CD4-positive, alpha-beta T cell (primary cell): ENCODE measurements around the gene FIG4. TPM values are rescaled to one million over a fixed set of nuclear protein-coding genes. Genes with fewer than 3 reads are reported as not detected.
"Not testable (repeated sequence)": the region's sequence is repeated elsewhere in the genome, so short reads cannot be mapped to it uniquely, and the experiment has no call there.

ENCODE experiments used
- ATAC-seq: fragments of 200-7000 bp; cut with Tn5 transposase; one replicate; pipeline ENCODE4 v1.10.0; 2022; ENCODE audit warnings: mild to moderate bottlenecking; ENCODE audit not compliant: poor library complexity
- CTCF ChIA-PET: fragments of 350-600 bp; sonication (Branson Sonifier 250); formaldehyde crosslinking; loops from one replicate; lab custom pipeline; 2021; ENCODE audit warnings: antibody characterized with exemption, inconsistent platforms; lab: Charles Lee
- POLR2A ChIA-PET: fragments of 350-600 bp; sonication (Branson Sonifier 250); formaldehyde crosslinking; loops from one replicate; lab custom pipeline; 2021; ENCODE audit warnings: antibody characterized with exemption, inconsistent platforms; lab: Charles Lee
- DNase-seq, 14 experiments: peaks; one replicate each; pipeline ENCODE4 v3.0.0-alpha.2; 2013 to 2020; ENCODE audit warnings: mixed read lengths in 2 of 14
- H3K27ac ChIP-seq, 2 donors: one replicate each; pipeline versions ENCODE4 v1.5.1 to v1.7.0; 2013; ENCODE audit warnings: low read length in 2 of 2, low read depth in 1 of 2, mild to moderate bottlenecking in 1 of 2
- H3K27me3 ChIP-seq, 2 experiments: 1 replicate in 1 of 2; 2 replicates in 1 of 2; pipeline versions ENCODE4 v1.6.1 to v1.7.0; 2013; ENCODE audit warnings: low read length in 2 of 2, control low read depth in 1 of 2, mild to moderate bottlenecking in 1 of 2, moderate library complexity in 1 of 2; ENCODE audit not compliant: insufficient read depth in 2 of 2, control insufficient read depth in 1 of 2
- H3K36me3 ChIP-seq: one replicate; pipeline ENCODE4 v1.6.1; 2013; ENCODE audit warnings: low read length, control low read depth; ENCODE audit not compliant: insufficient read depth
- H3K4me1 ChIP-seq: one replicate; pipeline ENCODE4 v1.6.1; 2013; ENCODE audit warnings: low read length, control low read depth; ENCODE audit not compliant: insufficient read depth
- H3K4me3 ChIP-seq: one replicate; pipeline ENCODE4 v1.5.1; 2013; ENCODE audit warnings: mild to moderate bottlenecking, low read length, moderate library complexity
- H3K9me3 ChIP-seq, 2 experiments: 1 replicate in 1 of 2; 2 replicates in 1 of 2; pipeline versions ENCODE4 v1.6.1 to v1.7.0; 2013; ENCODE audit warnings: low read length in 2 of 2, mild to moderate bottlenecking in 2 of 2, control low read depth in 1 of 2, moderate library complexity in 1 of 2; ENCODE audit not compliant: control insufficient read depth in 1 of 2, insufficient read depth in 1 of 2
- H3K27ac Mint-ChIP-seq: one replicate; pipeline ENCODE4 v1.8.0; 2020; ENCODE audit warnings: mixed read lengths
- H3K27me3 Mint-ChIP-seq: one replicate; pipeline ENCODE4 v1.8.0; 2021; ENCODE audit warnings: mixed read lengths
- H3K36me3 Mint-ChIP-seq: one replicate; pipeline ENCODE4 v1.8.0; 2021; ENCODE audit warnings: low read depth, mixed read lengths
- H3K4me1 Mint-ChIP-seq: one replicate; pipeline ENCODE4 v1.8.0; 2021; ENCODE audit warnings: low read depth, mixed read lengths
- H3K4me3 Mint-ChIP-seq: one replicate; pipeline ENCODE4 v1.8.0; 2020; ENCODE audit warnings: mild to moderate bottlenecking, mixed read lengths
- H3K9me3 Mint-ChIP-seq: one replicate; pipeline ENCODE4 v1.8.0; 2020; ENCODE audit warnings: mixed read lengths
- intact Hi-C, 2 experiments: fragments of 100-400 bp; cut with DNase I in 1 of 2; cut with micrococcal nuclease in 1 of 2; formaldehyde crosslinking; loops; one replicate each; pipeline versions ENCODE4 v1.15.1 to v1.9.0; 2023 to 2025; cut with DNase I, micrococcal nuclease
- total RNA-seq, 174 experiments: library from RNA in 2 of 174; stranded (reverse) in 2 of 174; gene quantifications; one replicate each; pipeline ENCODE4 v1.2.3 and lab custom pipeline; 2021 to 2026
- TF ChIP-seq, protein P1 (sequence below): fragments of 200-600 bp; IDR thresholded peaks from one replicate; pipeline ENCODE4 v1.8.0; 2022; ENCODE audit warnings: antibody characterized with exemption, mild to moderate bottlenecking

Gene FIG4
- total RNA-seq, 2 experiments from 2014 or later, result 3.3 to 4.0 TPM

DNA sequence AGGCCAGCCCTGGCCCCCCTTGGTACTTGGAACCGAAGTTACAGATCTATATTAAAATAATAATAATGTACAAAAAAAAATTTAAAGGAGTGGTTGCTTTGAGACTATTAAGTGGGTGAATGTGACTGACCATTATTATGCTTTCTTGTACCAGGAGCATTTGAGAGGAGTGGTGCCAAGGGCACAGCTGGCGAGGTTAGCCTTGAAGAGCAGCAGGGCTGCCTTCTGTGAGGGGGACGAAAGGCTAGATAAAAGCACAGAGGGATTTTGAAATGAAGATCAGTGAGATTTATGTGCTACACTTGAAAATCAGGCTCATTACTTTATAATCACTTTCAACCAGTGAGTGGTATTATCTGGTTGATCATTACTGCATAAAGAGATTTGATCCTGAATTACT is 48.6 kb downstream of the FIG4 start:
- Histone ChIP-seq H3K9me3 (no peaks in the 10 kb centered on the region), H3K4me3 (no peak overlapping the region), H3K36me3 (peaks cover 36% of the 10 kb centered on the region), H3K4me1 (no peaks in the 10 kb centered on the region), H3K27ac (no peak overlapping the region), H3K27me3 (no peaks in the 10 kb centered on the region)
- Mint-ChIP-seq H3K4me1 (no peaks in the 10 kb centered on the region), H3K9me3 (no peaks in the 10 kb centered on the region), H3K4me3 (no peak overlapping the region), H3K27ac (no peak overlapping the region), H3K36me3 (peaks cover 95% of the 10 kb centered on the region), H3K27me3 (no peaks in the 10 kb centered on the region)
- ATAC-seq (no peak), DNase-seq (no peak)
- ChIA-PET CTCF (no interaction called here), POLR2A (no interaction called here)
- intact Hi-C loops, result no loop called here
- TF ChIP-seq, protein P1, sequence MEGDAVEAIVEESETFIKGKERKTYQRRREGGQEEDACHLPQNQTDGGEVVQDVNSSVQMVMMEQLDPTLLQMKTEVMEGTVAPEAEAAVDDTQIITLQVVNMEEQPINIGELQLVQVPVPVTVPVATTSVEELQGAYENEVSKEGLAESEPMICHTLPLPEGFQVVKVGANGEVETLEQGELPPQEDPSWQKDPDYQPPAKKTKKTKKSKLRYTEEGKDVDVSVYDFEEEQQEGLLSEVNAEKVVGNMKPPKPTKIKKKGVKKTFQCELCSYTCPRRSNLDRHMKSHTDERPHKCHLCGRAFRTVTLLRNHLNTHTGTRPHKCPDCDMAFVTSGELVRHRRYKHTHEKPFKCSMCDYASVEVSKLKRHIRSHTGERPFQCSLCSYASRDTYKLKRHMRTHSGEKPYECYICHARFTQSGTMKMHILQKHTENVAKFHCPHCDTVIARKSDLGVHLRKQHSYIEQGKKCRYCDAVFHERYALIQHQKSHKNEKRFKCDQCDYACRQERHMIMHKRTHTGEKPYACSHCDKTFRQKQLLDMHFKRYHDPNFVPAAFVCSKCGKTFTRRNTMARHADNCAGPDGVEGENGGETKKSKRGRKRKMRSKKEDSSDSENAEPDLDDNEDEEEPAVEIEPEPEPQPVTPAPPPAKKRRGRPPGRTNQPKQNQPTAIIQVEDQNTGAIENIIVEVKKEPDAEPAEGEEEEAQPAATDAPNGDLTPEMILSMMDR, result no peak

DNA sequence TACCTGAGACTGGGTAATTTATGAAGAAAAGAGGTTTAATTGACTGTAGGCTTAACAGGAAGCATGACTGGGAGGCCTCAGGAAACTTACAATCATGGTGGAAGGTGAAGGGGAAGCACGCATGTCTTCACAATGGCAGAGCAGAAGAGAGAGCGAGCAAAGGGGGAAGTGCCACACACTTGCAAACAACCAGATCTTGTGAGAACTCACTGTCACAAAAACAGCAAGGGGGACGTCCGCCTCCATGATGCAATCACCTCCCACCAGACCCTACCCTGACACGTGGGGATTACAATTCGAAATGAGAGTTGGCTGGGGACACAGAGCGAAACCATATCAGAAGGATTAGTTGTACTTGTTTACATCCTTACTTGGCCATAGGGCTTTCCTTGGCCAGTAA is 49.7 kb downstream of the FIG4 start:
- H3K27me3 ChIP-seq, result no peaks in the 10 kb centered on the region
- no peak overlapping the region for H3K27ac Mint-ChIP-seq
- ChIA-PET POLR2A (no interaction called here), CTCF (no interaction called here)
- H3K4me1 Mint-ChIP-seq, result no peaks in the 10 kb centered on the region
- no peaks in the 10 kb centered on the region for H3K9me3 Mint-ChIP-seq
- no peaks in the 10 kb centered on the region for H3K9me3 ChIP-seq
- H3K36me3 Mint-ChIP-seq, result peaks cover 84% of the 10 kb centered on the region
- DNase-seq, result peak in 2 of 14 experiments; percentile 29 to 40
- no peak overlapping the region for H3K27ac ChIP-seq
- TF ChIP-seq, protein P1, result no peak
- peaks cover 29% of the 10 kb centered on the region for H3K36me3 ChIP-seq
- no peaks in the 10 kb centered on the region for H3K4me1 ChIP-seq
- H3K4me3 Mint-ChIP-seq, result no peak overlapping the region
- no peak for ATAC-seq
- intact Hi-C loops, result no loop called here
- no peaks in the 10 kb centered on the region for H3K27me3 Mint-ChIP-seq
- no peak overlapping the region for H3K4me3 ChIP-seq

- no peaks in the 10 kb centered on the region for H3K4me1 Mint-ChIP-seq
- no peak overlapping the region for H3K4me3 Mint-ChIP-seq
- no peaks in the 10 kb centered on the region for H3K4me1 ChIP-seq
- H3K27ac ChIP-seq, result no peak overlapping the region
- ATAC-seq (no peak), DNase-seq (no peak)
- no peaks in the 10 kb centered on the region for H3K9me3 ChIP-seq
- H3K27ac Mint-ChIP-seq, result no peak overlapping the region
- peaks cover 54% of the 10 kb centered on the region for H3K36me3 Mint-ChIP-seq
- H3K36me3 ChIP-seq, result peaks cover 15% of the 10 kb centered on the region
- TF ChIP-seq, protein P1, result no peak
- intact Hi-C loops, result no loop called here
- no peaks in the 10 kb centered on the region for H3K27me3 ChIP-seq
- no peaks in the 10 kb centered on the region for H3K9me3 Mint-ChIP-seq
- CTCF ChIA-PET, result no interaction called here
- H3K4me3 ChIP-seq, result no peak overlapping the region
- H3K27me3 Mint-ChIP-seq, result no peaks in the 10 kb centered on the region
- POLR2A ChIA-PET, result no interaction called here
Observed at GRCh38 chr6:109743739-109744138, 52.6 kb downstream of the FIG4 start.

DNA sequence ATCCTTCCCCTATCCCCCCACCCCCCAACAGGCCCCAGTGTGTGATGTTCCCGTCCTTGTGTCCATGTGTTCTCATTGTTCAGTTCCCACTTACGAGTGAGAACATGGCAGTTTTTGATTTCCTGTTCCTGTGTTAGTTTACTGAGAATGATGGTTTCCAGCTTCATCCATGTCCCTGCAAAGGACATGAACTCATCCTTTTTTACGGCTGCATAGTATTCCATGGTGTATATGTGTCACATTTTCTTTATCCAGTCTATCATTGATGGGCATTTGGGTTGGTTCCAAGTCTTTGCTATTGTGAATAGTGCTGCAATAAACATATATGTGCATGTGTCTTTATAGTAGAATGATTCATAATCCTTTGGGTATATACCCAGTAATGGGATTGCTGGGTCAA is 53.7 kb downstream of the FIG4 start:
- intact Hi-C loops, H3K9me3 ChIP-seq, ATAC-seq, H3K4me1 Mint-ChIP-seq, CTCF ChIA-PET, H3K27me3 Mint-ChIP-seq, H3K27ac ChIP-seq, H3K9me3 Mint-ChIP-seq, H3K27me3 ChIP-seq, H3K4me3 Mint-ChIP-seq, DNase-seq, H3K4me3 ChIP-seq, H3K4me1 ChIP-seq, H3K27ac Mint-ChIP-seq, POLR2A ChIA-PET: not testable (repeated sequence)
- peaks cover 46% of the 10 kb centered on the region for H3K36me3 Mint-ChIP-seq
- peaks cover 15% of the 10 kb centered on the region for H3K36me3 ChIP-seq
